Esophagus muscularis mucosa (tissue), 4 donors: ENCODE measurements around the gene BCL2L1. TPM values are rescaled to one million over a fixed set of nuclear protein-coding genes. Genes with fewer than 3 reads are reported as not detected.
A peak's percentile ranks its signal among the peaks of the same experiment; 100 is the strongest.

Experiments
- DNase-seq: peaks from one replicate; pipeline ENCODE4 v3.0.0-alpha.2; 2017; ENCODE audit errors: extremely low spot score
- H3K27ac ChIP-seq, 4 donors: fragments of 200-600 bp; sonication (generic); replicated peaks in 1 of 4; 1 replicate in 3 of 4; 2 replicates in 1 of 4; pipeline ENCODE4 v1.5.1; 2016 to 2019; ENCODE audit warnings: mild to moderate bottlenecking in 1 of 4
- H3K27me3 ChIP-seq, 4 donors: fragments of 200-600 bp; sonication (generic); one replicate each; pipeline versions ENCODE4 v1.5.1 to v1.6.0; 2016 to 2019
- H3K36me3 ChIP-seq, 4 donors: fragments of 200-600 bp; sonication (generic); one replicate each; pipeline ENCODE4 v1.5.1; 2016 to 2019
- H3K4me1 ChIP-seq, 4 donors: fragments of 200-600 bp; sonication (generic); one replicate each; pipeline ENCODE4 v1.5.1; 2016 to 2019
- H3K4me3 ChIP-seq, 4 donors: fragments of 200-600 bp; sonication (generic); 1 replicate in 2 of 4; 2 replicates in 2 of 4; pipeline ENCODE4 v1.5.1; 2016 to 2019; ENCODE audit warnings: mild to moderate bottlenecking in 4 of 4, moderate library complexity in 1 of 4
- H3K9me3 ChIP-seq, 4 donors: fragments of 200-600 bp; sonication (generic); 1 replicate in 3 of 4; 2 replicates in 1 of 4; pipeline ENCODE4 v1.5.1; 2016 to 2019
- EP300 ChIP-seq: sonication (generic); formaldehyde crosslinking; IDR thresholded peaks from one replicate; pipeline ENCODE4 v1.6.1; 2017; ENCODE audit warnings: antibody characterized with exemption
- POLR2A ChIP-seq: fragments of 450-650 bp; IDR thresholded peaks from one replicate; pipeline ENCODE4 v1.6.1; 2017; ENCODE audit warnings: antibody characterized with exemption, moderate library complexity, mild to moderate bottlenecking, low read depth
- POLR2AphosphoS5 ChIP-seq, 2 donors: sonication (generic); formaldehyde crosslinking; IDR thresholded peaks; one replicate each; pipeline ENCODE4 v1.6.1; 2017; ENCODE audit warnings: antibody characterized with exemption in 2 of 2
- WGBS: methylation state at CpG from one replicate; pipeline ENCODE4 v1.1.5; 2018; 5-methylcytosine and 5-hydroxymethylcytosine counted together
- intact Hi-C: fragments of 100-400 bp; cut with DNase I; formaldehyde crosslinking; loops from one replicate; pipeline ENCODE4 v1.15.1; 2023
- total RNA-seq, 4 donors: library from RNA; depleted of rRNA; stranded (reverse); fragments of >200 nt; gene quantifications; one replicate each; pipeline versions ENCODE4 v1.1.0 to v1.2.1, GENCODE V29; 2016
- TF ChIP-seq, protein P1 (sequence below), 3 experiments: fragments of 200-600 bp in 2 of 3; fragments of 450-650 bp in 1 of 3; sonication (generic) in 2 of 3; IDR thresholded peaks; one replicate each; pipeline ENCODE4 v1.5.1; 2017 to 2019; ENCODE audit warnings: antibody characterized with exemption in 3 of 3, mild to moderate bottlenecking in 2 of 3, moderate library complexity in 1 of 3

The BCL2L1 gene
- total RNA-seq, 4 donors from 2014 or later = 94.3 to 181 (median 140) TPM

DNA sequence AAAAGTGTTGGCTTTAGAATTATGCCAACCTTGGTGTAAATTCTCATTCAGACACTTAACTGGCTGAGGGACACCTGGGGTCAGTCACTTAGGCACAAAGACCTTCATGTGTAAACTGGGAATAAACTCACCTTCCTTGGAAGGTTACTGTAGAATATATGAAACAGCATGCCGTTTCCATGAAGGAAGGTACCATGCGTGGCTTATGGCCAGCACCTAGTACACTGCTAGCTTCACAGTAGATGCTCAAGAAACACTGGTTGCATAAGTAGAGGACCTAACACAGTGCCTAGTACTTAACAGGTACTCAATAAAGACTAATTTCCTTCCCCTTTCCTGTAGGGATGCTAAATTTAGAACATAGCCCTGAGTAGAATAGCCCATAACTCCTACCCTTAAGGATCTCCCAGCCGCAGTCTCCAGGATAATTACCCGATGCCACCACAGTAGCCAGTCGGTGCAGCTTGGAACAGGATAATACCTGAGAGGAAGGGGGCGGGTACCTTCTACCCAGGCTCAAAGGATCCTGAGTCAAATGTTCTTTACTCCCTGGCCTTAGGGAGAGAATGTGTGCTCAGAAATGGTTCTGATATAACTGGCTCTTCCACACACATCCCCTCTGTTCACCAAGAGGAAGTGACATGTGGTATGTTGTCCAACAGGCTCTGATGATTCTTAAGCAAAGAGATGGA, 3.6 kb downstream of the BCL2L1 start:
- Histone ChIP-seq H3K4me1 (peaks cover 53 to 81% (median 74%) of the 10 kb centered on the region in 4 donors), H3K4me3 (peak overlapping the region; percentile 73 to 89 (median 82))

DNA sequence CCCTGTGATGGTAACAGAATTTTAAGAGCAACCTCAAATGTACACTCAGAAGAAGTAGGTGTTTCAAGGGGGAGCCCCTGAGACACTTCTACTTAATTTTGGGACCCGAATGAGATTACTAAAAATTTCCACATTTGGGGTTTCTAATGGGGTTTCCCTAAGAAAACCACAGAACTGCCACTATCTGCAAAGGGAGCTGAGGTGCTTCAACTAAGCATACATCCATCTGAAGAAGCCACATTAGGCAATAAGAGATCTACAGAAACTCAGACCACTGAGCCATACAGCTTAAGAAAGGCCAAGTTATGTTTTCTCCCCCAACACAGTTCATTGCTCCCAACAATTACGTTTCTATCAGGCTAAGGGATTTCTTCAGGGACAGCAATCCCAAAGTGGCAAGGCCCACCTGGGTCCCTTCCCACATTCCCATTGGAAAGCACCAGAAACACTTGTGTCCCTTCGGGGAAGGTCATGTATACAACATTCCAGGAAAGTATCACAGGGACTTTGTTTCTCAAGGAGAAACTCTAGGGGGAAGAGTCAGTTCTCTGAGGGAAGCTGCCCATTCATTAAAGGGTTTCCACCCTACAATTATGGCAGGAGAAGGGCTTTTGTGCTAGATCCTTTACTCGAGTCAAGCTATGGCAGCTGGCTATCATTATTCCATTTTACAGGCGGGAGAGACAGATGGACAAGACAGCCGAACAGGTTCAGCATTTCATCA, 5.0 kb downstream of the BCL2L1 start:
- 75% methylated on average over 6 of the region's 6 CpGs for WGBS
- Histone ChIP-seq H3K27ac (peak overlapping the region; percentile 93 to 99 (median 96)), H3K4me3 (peak overlapping the region; percentile 5 to 78 (median 51)), H3K36me3 (peaks cover 0 to 64% (median 14%) of the 10 kb centered on the region in 4 donors), H3K9me3 (no peaks in the 10 kb centered on the region), H3K27me3 (no peaks in the 10 kb centered on the region), H3K4me1 (peaks cover 66 to 94% (median 88%) of the 10 kb centered on the region in 4 donors)
- DNase-seq = no peak
- TF ChIP-seq, protein P1, sequence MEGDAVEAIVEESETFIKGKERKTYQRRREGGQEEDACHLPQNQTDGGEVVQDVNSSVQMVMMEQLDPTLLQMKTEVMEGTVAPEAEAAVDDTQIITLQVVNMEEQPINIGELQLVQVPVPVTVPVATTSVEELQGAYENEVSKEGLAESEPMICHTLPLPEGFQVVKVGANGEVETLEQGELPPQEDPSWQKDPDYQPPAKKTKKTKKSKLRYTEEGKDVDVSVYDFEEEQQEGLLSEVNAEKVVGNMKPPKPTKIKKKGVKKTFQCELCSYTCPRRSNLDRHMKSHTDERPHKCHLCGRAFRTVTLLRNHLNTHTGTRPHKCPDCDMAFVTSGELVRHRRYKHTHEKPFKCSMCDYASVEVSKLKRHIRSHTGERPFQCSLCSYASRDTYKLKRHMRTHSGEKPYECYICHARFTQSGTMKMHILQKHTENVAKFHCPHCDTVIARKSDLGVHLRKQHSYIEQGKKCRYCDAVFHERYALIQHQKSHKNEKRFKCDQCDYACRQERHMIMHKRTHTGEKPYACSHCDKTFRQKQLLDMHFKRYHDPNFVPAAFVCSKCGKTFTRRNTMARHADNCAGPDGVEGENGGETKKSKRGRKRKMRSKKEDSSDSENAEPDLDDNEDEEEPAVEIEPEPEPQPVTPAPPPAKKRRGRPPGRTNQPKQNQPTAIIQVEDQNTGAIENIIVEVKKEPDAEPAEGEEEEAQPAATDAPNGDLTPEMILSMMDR (IDR thresholded peaks at IDR 0.05) = no peak
- TF ChIP-seq POLR2A (no peak), EP300 (no peak), POLR2AphosphoS5 (IDR thresholded peaks at IDR 0.05) (no peak)
- intact Hi-C loops = no loop called here

More for the DNA sequence above, 3.6 kb downstream of the BCL2L1 start:
- intact Hi-C loops = no loop called here
- TF ChIP-seq POLR2A (no peak), POLR2AphosphoS5 (IDR thresholded peaks at IDR 0.05) (peak in 1 of 2 donors; percentile 38)
- TF ChIP-seq, protein P1 (IDR thresholded peaks at IDR 0.05) = no peak
- Histone ChIP-seq H3K36me3 (peaks cover 0 to 58% (median 12%) of the 10 kb centered on the region in 4 donors), H3K27me3 (no peaks in the 10 kb centered on the region), H3K9me3 (no peaks in the 10 kb centered on the region), H3K27ac (peak overlapping the region; percentile 93 to 99 (median 96))
- 77% methylated on average over 6 of the region's 6 CpGs for WGBS
- no peak for DNase-seq

DNA sequence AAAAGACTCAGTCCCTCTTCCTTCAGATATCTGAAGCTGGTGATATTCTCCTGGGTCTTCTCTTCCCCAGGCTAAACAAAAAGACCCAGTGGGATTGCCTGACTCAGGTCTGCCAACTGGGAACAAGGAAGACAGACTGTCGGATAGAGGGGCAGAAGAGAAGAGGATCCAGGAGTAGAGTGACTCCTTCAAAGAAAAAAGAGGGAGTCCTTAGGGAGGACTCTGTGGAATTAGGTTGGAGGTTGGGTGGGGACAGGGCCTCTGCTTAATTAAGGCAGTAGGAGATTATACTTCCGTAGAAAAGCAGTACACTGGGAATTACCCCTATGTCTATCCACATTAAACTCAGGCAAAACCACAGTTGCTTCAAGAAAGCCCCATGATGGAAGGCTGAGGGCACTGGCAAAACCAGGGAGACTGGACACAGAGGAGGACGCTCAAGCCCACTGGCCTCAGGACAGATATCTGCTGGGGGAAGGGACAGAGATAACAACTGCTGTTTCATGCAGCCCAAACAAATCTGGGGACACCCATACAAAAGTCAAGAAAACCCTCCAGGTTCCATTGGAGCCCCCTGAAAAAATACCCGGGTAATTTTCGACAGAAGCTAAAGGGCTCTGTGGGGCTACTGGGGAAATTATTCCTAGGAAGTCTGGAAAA, 5.7 kb downstream of the BCL2L1 start:
- peaks cover 0 to 64% (median 14%) of the 10 kb centered on the region in 4 donors for H3K36me3 ChIP-seq
- 63% methylated on average over 5 of the region's 5 CpGs for WGBS
- TF ChIP-seq POLR2A (no peak), POLR2AphosphoS5 (IDR thresholded peaks at IDR 0.05) (no peak), EP300 (no peak)
- TF ChIP-seq, protein P1 (IDR thresholded peaks at IDR 0.05) = no peak
- intact Hi-C loops = no loop called here
- H3K27me3 ChIP-seq = no peaks in the 10 kb centered on the region
- no peaks in the 10 kb centered on the region for H3K9me3 ChIP-seq
- no peak for DNase-seq
- H3K4me3 ChIP-seq = peak overlapping the region; percentile 5 to 78 (median 51)
- peaks cover 71 to 100% (median 94%) of the 10 kb centered on the region in 4 donors for H3K4me1 ChIP-seq
- peak overlapping the region; percentile 93 to 99 (median 96) for H3K27ac ChIP-seq

DNA sequence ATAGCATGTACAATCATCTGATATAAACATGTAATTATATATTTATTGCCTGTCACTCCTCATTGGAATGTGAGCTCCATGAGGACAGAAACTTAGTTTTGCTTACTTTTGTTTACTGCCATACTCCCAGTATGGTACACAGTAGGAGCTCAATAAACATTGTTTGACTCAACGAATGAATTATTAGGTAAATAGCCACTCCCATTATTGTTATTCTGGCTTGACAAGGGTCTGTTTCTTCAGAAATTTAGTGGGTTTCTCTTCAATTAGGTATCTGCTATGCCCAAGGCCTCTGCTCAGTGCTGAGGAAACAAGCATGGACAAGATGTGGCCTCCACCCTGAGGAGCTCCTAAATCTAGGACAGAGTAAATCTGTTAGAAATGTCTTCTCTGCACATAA, 6.3 kb downstream of the BCL2L1 start:
- 93% methylated on average over 1 of the region's 1 CpG for whole genome bisulfite sequencing
- Histone ChIP-seq H3K4me3 (peak overlapping the region in 2 of 4 donors; percentile 73 to 78), H3K36me3 (peaks cover 0 to 66% (median 14%) of the 10 kb centered on the region in 4 donors), H3K27ac (peak overlapping the region; percentile 93 to 99 (median 96)), H3K27me3 (no peaks in the 10 kb centered on the region), H3K9me3 (no peaks in the 10 kb centered on the region), H3K4me1 (peaks cover 77 to 100% (median 96%) of the 10 kb centered on the region in 4 donors)
- TF ChIP-seq POLR2AphosphoS5 (IDR thresholded peaks at IDR 0.05) (no peak), POLR2A (no peak), EP300 (no peak)
- TF ChIP-seq, protein P1 (IDR thresholded peaks at IDR 0.05) = no peak
- intact Hi-C loops = no loop called here
- DNase-seq = no peak
